HCT116 (cell line): ENCODE results near the gene ADARB1. TPM values are rescaled to one million over a fixed set of nuclear protein-coding genes. Genes with fewer than 3 reads are reported as not detected.

Experiments
- ATAC-seq: fragments of 200-7000 bp; cut with Tn5 transposase; 2 replicates; pipeline ENCODE4 v1.9.1; 2020; ENCODE audit warnings: mild to moderate bottlenecking, moderate library complexity
- BruUV-seq: library from RNA; stranded (reverse); fragments of 400-500 nt; replicated peaks from 2 replicates; lab custom pipeline; 2021; lab: Mats Ljungman, UMichigan
- CTCF ChIA-PET: fragments of 300-600 bp; sonication (Branson Sonifier 250); formaldehyde crosslinking; loops from one replicate; lab custom pipeline; 2021; ENCODE audit warnings: antibody characterized with exemption; lab: Charles Lee
- POLR2A ChIA-PET: fragments of 300-600, 350-600 bp; sonication (Branson Sonifier 250); formaldehyde crosslinking; loops from one replicate; lab custom pipeline; 2021; ENCODE audit warnings: antibody characterized with exemption; lab: Charles Lee
- RAD21 ChIA-PET, 2 experiments: fragments of 300-600 bp; sonication (Branson Sonifier 250); formaldehyde crosslinking; loops; one replicate each; lab custom pipeline; 2023; ENCODE audit warnings: low total read pairs in 2 of 2; ENCODE audit not compliant: uncharacterized antibody in 2 of 2, unreplicated experiment in 2 of 2, low non-redundant PET in 1 of 2; lab: Charles Lee
- DNase-seq: peaks from one replicate; pipeline ENCODE4 v3.0.0-alpha.2; 2010; ENCODE audit warnings: low read depth, low spot score
- H2AFZ ChIP-seq: fragments of 200-600 bp; shearing (Covaris generic), sonication (generic); 2 replicates; pipeline ENCODE4 v1.6.1; 2017; ENCODE audit warnings: low read depth, mixed run types, mixed read lengths, antibody characterized with exemption, low read length; ENCODE audit not compliant: poor library complexity, severe bottlenecking
- H3K27ac ChIP-seq: 2 replicates; pipeline ENCODE4 v1.5.1; 2012; ENCODE audit warnings: low read depth, low read length
- H3K27me3 ChIP-seq: fragments of 200-600 bp; sonication (generic); 2 replicates; pipeline ENCODE4 v1.6.1; 2016; ENCODE audit warnings: mixed run types, low read length, mixed read lengths; ENCODE audit not compliant: insufficient read depth
- H3K36me3 ChIP-seq, 2 experiments: fragments of 200-500 bp in 1 of 2; fragments of 200-600 bp in 1 of 2; sonication (Bioruptor generic) in 1 of 2; sonication (generic) in 1 of 2; 2 replicates each; pipeline versions ENCODE4 v1.5.1 to v1.6.1; 2014 to 2016; ENCODE audit warnings: low read length in 2 of 2, inconsistent platforms in 1 of 2, mixed read lengths in 1 of 2, mixed run types in 1 of 2; ENCODE audit not compliant: insufficient read depth in 2 of 2, control insufficient read depth in 1 of 2
- H3K4me1 ChIP-seq, 2 experiments: fragments of 200-600 bp in 1 of 2; sonication (generic) in 1 of 2; 2 replicates each; pipeline versions ENCODE4 v1.5.1 to v1.6.1; 2012 to 2017; ENCODE audit warnings: low read length in 2 of 2, inconsistent platforms in 1 of 2, mild to moderate bottlenecking in 1 of 2, mixed read lengths in 1 of 2, mixed run types in 1 of 2, moderate library complexity in 1 of 2; ENCODE audit not compliant: insufficient read depth in 2 of 2, control insufficient read depth in 1 of 2
- H3K4me2 ChIP-seq: fragments of 200-600 bp; sonication (generic); 2 replicates; pipeline ENCODE4 v1.6.1; 2017; ENCODE audit warnings: mixed run types, low read length, mixed read lengths
- H3K4me3 ChIP-seq, 2 experiments: fragments of 200-600 bp in 1 of 2; sonication (generic) in 1 of 2; replicated peaks in 1 of 2; 2 replicates each; pipeline ENCODE4 v1.5.1; 2011 to 2016; ENCODE audit warnings: low read length in 2 of 2, control low read depth in 1 of 2, low read depth in 1 of 2, mild to moderate bottlenecking in 1 of 2, mixed read lengths in 1 of 2, mixed run types in 1 of 2
- H3K79me2 ChIP-seq: fragments of 200-600 bp; sonication (generic); 2 replicates; pipeline ENCODE4 v1.6.1; 2017; ENCODE audit warnings: mild to moderate bottlenecking, mixed run types, low read length, moderate library complexity, mixed read lengths; ENCODE audit not compliant: insufficient read depth
- H3K9ac ChIP-seq: fragments of 200-600 bp; sonication (generic); 2 replicates; pipeline ENCODE4 v1.6.1; 2016; ENCODE audit warnings: low read length, mixed read lengths
- H3K9me2 ChIP-seq: fragments of 200-600 bp; sonication (generic), shearing (Covaris generic); 2 replicates; pipeline ENCODE4 v1.6.1; 2017; ENCODE audit warnings: mixed run types, mild to moderate bottlenecking, moderate library complexity; ENCODE audit not compliant: insufficient read depth
- H3K9me3 ChIP-seq, 2 experiments: fragments of 200-500 bp in 1 of 2; fragments of 200-600 bp in 1 of 2; sonication (Bioruptor generic) in 1 of 2; sonication (generic) in 1 of 2; 2 replicates each; pipeline ENCODE4 v1.6.1; 2014 to 2017; ENCODE audit warnings: low read length in 2 of 2, mixed read lengths in 2 of 2, inconsistent platforms in 1 of 2, low read depth in 1 of 2, mild to moderate bottlenecking in 1 of 2, mixed run types in 1 of 2, moderate library complexity in 1 of 2; ENCODE audit not compliant: control insufficient read depth in 1 of 2, insufficient read depth in 1 of 2
- H4K20me1 ChIP-seq: fragments of 200-600 bp; sonication (generic), shearing (Covaris generic); 2 replicates; pipeline ENCODE4 v1.6.1; 2017; ENCODE audit warnings: mixed run types, mild to moderate bottlenecking, moderate library complexity; ENCODE audit not compliant: insufficient read depth
- CTCF ChIP-seq, 3 experiments: fragments of 200-600 bp in 1 of 3; sonication (generic) in 1 of 3; IDR thresholded peaks in 2 of 3; conservative IDR thresholded peaks in 1 of 3; 2 replicates each; pipeline ENCODE4 v1.5.1; 2012 to 2017; ENCODE audit warnings: low read depth in 2 of 3, low read length in 2 of 3, antibody characterized with exemption in 1 of 3, borderline replicate concordance in 1 of 3, control low read depth in 1 of 3, mild to moderate bottlenecking in 1 of 3, mixed read lengths in 1 of 3, mixed run types in 1 of 3, moderate library complexity in 1 of 3; ENCODE audit not compliant: insufficient read depth in 1 of 3
- EGR1 ChIP-seq: IDR thresholded peaks from 2 replicates; pipeline ENCODE4 v1.6.1; 2012; ENCODE audit warnings: low read depth
- EZH2phosphoT487 ChIP-seq: fragments of 200-600 bp; IDR thresholded peaks from 2 replicates; pipeline ENCODE4 v1.6.1; 2018; ENCODE audit warnings: antibody characterized with exemption, borderline replicate concordance
- POLR2A ChIP-seq: IDR thresholded peaks from 2 replicates; pipeline ENCODE4 v1.7.0; 2011; ENCODE audit warnings: borderline replicate concordance; ENCODE audit not compliant: insufficient read depth, insufficient read length; ENCODE audit errors: extremely low read depth
- RAD21 ChIP-seq: IDR thresholded peaks from 2 replicates; pipeline ENCODE4 v1.6.1; 2012; ENCODE audit warnings: low read depth, mild to moderate bottlenecking
- TCF7L2 ChIP-seq: IDR thresholded peaks from 2 replicates; pipeline ENCODE4 v1.7.0; 2011; ENCODE audit warnings: borderline replicate concordance, inconsistent platforms; ENCODE audit not compliant: insufficient read depth, insufficient read length; ENCODE audit errors: extremely low read depth
- intact Hi-C: fragments of 100-400 bp; cut with micrococcal nuclease; formaldehyde crosslinking; loops from 2 replicates; pipeline ENCODE4 v1.10.0; 2022
- total RNA-seq: library from RNA; stranded (reverse); gene quantifications from one replicate; pipeline ENCODE4 v1.2.1, GENCODE V29; 2021; ENCODE audit not compliant: unreplicated experiment
- TF ChIP-seq, protein P1 (sequence below): IDR thresholded peaks from 2 replicates; pipeline ENCODE4 v1.6.1; 2012; ENCODE audit warnings: low read depth

ADARB1 gene
- total RNA-seq, 1 experiment from 2014 or later, result 13.5 TPM

- Histone ChIP-seq H2AFZ (no peak overlapping the region), H3K4me2 (no peak overlapping the region), H3K4me1 (no peaks in the 10 kb centered on the region), H3K36me3 (no peaks in the 10 kb centered on the region), H3K9ac (no peak overlapping the region), H3K27me3 (no peaks in the 10 kb centered on the region), H3K9me2 (no peaks in the 10 kb centered on the region), H3K9me3 (no peaks in the 10 kb centered on the region), H3K79me2 (no peaks in the 10 kb centered on the region), H3K4me3 (no peak overlapping the region), H4K20me1 (no peaks in the 10 kb centered on the region), H3K27ac (no peak overlapping the region)
- TF ChIP-seq CTCF (IDR thresholded peaks at IDR 0.05 in 2 of 3, conservative IDR thresholded peaks at IDR 0.05 in 1 of 3; ENCODE audit: borderline replicate concordance in 1 of 3, insufficient read depth in 1 of 3, low read depth in 2 of 3, low read length in 2 of 3) (no peak), EGR1 (no peak), EZH2phosphoT487 (no peak), POLR2A (no peak), TCF7L2 (no peak), RAD21 (no peak)
- TF ChIP-seq, protein P1, sequence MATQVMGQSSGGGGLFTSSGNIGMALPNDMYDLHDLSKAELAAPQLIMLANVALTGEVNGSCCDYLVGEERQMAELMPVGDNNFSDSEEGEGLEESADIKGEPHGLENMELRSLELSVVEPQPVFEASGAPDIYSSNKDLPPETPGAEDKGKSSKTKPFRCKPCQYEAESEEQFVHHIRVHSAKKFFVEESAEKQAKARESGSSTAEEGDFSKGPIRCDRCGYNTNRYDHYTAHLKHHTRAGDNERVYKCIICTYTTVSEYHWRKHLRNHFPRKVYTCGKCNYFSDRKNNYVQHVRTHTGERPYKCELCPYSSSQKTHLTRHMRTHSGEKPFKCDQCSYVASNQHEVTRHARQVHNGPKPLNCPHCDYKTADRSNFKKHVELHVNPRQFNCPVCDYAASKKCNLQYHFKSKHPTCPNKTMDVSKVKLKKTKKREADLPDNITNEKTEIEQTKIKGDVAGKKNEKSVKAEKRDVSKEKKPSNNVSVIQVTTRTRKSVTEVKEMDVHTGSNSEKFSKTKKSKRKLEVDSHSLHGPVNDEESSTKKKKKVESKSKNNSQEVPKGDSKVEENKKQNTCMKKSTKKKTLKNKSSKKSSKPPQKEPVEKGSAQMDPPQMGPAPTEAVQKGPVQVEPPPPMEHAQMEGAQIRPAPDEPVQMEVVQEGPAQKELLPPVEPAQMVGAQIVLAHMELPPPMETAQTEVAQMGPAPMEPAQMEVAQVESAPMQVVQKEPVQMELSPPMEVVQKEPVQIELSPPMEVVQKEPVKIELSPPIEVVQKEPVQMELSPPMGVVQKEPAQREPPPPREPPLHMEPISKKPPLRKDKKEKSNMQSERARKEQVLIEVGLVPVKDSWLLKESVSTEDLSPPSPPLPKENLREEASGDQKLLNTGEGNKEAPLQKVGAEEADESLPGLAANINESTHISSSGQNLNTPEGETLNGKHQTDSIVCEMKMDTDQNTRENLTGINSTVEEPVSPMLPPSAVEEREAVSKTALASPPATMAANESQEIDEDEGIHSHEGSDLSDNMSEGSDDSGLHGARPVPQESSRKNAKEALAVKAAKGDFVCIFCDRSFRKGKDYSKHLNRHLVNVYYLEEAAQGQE, result no peak
- ATAC-seq, result no peak
- ChIA-PET CTCF (interaction anchor here (1.2 kb wide), 1 partner anchor 9 kb away, joined by 3 read pairs; no protein-coding TSS in a partner anchor), POLR2A (no interaction called here), RAD21 (no interaction called here)
- intact Hi-C loops, result no loop called here
- no peak for DNase-seq
- no TSS peak for BruUV-seq
These were observed 84.4 kb downstream of the ADARB1 start for GRCh38 chr21:45158491-45159423.
